A549 (cell line): ENCODE measurements around the gene MMD.

Experiments
- BHLHE40 ChIP-seq: IDR thresholded peaks from 2 replicates; pipeline ENCODE4 v1.6.1; 2012; ENCODE audit warnings: low read depth, low read length, inconsistent platforms
- JUNB ChIP-seq: fragments of >200 bp; sonication (Bioruptor Twin); formaldehyde crosslinking; IDR thresholded peaks from 2 replicates; pipeline ENCODE4 v1.6.1; 2016
- MAZ ChIP-seq: fragments of 150-350 bp; IDR thresholded peaks from 2 replicates; pipeline ENCODE4 v1.6.1; 2014; ENCODE audit warnings: antibody characterized with exemption, low read depth, low read length, borderline replicate concordance
- POLR2A ChIP-seq: IDR thresholded peaks from 2 replicates; pipeline ENCODE4 v1.6.1; 2012; ENCODE audit warnings: mild to moderate bottlenecking, low read length
- RCOR1 ChIP-seq: fragments of 150-350 bp; IDR thresholded peaks from 2 replicates; pipeline ENCODE4 v1.6.1; 2014; ENCODE audit warnings: antibody characterized with exemption, low read length, low read depth
- RFX5 ChIP-seq: fragments of 450-650 bp; IDR thresholded peaks from 2 replicates; pipeline ENCODE4 v1.7.1; 2014; ENCODE audit warnings: antibody characterized with exemption, mild to moderate bottlenecking, moderate library complexity
- SMC3 ChIP-seq: fragments of >200 bp; sonication (Bioruptor Twin); formaldehyde crosslinking; IDR thresholded peaks from 3 replicates; pipeline ENCODE4 v1.6.1; 2018; ENCODE audit warnings: inconsistent platforms
- ZSCAN20 ChIP-seq: fragments of 250-450 bp; sonication (Bioruptor Pico); IDR thresholded peaks from 2 replicates; pipeline ENCODE4 v1.8.0; 2022; ENCODE audit warnings: mild to moderate bottlenecking, moderate library complexity
- TF ChIP-seq, protein P1 (sequence below): fragments of >200 bp; sonication (Bioruptor Twin); formaldehyde crosslinking; IDR thresholded peaks from 3 replicates; pipeline ENCODE4 v1.5.1; 2016
- TF ChIP-seq, protein P2 (sequence below): fragments of 250-450 bp; sonication (Bioruptor Pico); IDR thresholded peaks from 2 replicates; pipeline ENCODE4 v1.5.0; 2021; ENCODE audit warnings: mild to moderate bottlenecking, moderate library complexity, borderline replicate concordance
- TF ChIP-seq, protein P3 (sequence below): fragments of 150-350 bp; IDR thresholded peaks from 2 replicates; pipeline ENCODE4 v1.6.1; 2014; ENCODE audit warnings: low read depth, mild to moderate bottlenecking, low read length

DNA sequence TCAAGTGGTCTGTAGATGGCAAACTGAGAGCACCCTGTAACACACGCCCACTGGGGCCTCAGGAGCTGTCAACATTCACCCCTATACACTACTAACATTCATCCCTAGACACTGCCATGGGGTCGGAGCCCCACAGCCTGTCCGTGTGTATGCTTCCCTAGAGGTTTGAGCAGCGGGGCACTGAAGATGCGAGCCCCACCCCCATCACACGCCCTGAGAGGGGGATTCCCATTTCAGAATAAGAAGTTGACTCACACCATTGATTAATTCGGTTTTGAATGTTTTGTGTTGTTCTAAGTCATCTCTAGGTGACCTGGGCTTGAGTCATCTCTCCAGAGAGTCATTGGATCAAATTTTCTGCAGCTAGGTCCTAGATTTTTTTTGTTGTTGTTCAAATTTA lies 37.3 kb upstream of the MMD start:
- no peak for TF ChIP-seq RFX5
- TF ChIP-seq BHLHE40: no peak
- TF ChIP-seq ZSCAN20 (CRISPR knock-in tag): no peak
- TF ChIP-seq, protein P1, sequence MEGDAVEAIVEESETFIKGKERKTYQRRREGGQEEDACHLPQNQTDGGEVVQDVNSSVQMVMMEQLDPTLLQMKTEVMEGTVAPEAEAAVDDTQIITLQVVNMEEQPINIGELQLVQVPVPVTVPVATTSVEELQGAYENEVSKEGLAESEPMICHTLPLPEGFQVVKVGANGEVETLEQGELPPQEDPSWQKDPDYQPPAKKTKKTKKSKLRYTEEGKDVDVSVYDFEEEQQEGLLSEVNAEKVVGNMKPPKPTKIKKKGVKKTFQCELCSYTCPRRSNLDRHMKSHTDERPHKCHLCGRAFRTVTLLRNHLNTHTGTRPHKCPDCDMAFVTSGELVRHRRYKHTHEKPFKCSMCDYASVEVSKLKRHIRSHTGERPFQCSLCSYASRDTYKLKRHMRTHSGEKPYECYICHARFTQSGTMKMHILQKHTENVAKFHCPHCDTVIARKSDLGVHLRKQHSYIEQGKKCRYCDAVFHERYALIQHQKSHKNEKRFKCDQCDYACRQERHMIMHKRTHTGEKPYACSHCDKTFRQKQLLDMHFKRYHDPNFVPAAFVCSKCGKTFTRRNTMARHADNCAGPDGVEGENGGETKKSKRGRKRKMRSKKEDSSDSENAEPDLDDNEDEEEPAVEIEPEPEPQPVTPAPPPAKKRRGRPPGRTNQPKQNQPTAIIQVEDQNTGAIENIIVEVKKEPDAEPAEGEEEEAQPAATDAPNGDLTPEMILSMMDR: no peak
- TF ChIP-seq RCOR1: no peak
- TF ChIP-seq SMC3: no peak
- TF ChIP-seq, protein P2, sequence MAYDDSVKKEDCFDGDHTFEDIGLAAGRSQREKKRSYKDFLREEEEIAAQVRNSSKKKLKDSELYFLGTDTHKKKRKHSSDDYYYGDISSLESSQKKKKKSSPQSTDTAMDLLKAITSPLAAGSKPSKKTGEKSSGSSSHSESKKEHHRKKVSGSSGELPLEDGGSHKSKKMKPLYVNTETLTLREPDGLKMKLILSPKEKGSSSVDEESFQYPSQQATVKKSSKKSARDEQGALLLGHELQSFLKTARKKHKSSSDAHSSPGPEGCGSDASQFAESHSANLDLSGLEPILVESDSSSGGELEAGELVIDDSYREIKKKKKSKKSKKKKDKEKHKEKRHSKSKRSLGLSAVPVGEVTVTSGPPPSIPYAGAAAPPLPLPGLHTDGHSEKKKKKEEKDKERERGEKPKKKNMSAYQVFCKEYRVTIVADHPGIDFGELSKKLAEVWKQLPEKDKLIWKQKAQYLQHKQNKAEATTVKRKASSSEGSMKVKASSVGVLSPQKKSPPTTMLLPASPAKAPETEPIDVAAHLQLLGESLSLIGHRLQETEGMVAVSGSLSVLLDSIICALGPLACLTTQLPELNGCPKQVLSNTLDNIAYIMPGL: no peak
- TF ChIP-seq MAZ: no peak
- no peak for TF ChIP-seq POLR2A
- peak; percentile 37; the same call in 1 of the 2 replicates for TF ChIP-seq JUNB
- TF ChIP-seq, protein P3, sequence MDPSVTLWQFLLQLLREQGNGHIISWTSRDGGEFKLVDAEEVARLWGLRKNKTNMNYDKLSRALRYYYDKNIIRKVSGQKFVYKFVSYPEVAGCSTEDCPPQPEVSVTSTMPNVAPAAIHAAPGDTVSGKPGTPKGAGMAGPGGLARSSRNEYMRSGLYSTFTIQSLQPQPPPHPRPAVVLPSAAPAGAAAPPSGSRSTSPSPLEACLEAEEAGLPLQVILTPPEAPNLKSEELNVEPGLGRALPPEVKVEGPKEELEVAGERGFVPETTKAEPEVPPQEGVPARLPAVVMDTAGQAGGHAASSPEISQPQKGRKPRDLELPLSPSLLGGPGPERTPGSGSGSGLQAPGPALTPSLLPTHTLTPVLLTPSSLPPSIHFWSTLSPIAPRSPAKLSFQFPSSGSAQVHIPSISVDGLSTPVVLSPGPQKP: no peak
